PC-3 (cell line): Measurements from ENCODE around the gene MYBPH. TPM values are rescaled to one million over a fixed set of nuclear protein-coding genes. Genes with fewer than 3 reads are reported as not detected.

Experiments
- ATAC-seq: fragments of 200-7000 bp; cut with Tn5 transposase; 2 replicates; pipeline ENCODE4 v1.9.1; 2020; ENCODE audit warnings: mild to moderate bottlenecking, moderate library complexity
- BruUV-seq: library from RNA; stranded (reverse); fragments of 400-500 nt; replicated peaks from 2 replicates; lab custom pipeline; 2021; lab: Mats Ljungman, UMichigan
- CTCF ChIA-PET: fragments of 300-600 bp; sonication (Branson Sonifier 250); formaldehyde crosslinking; loops from one replicate; lab custom pipeline; 2022; ENCODE audit warnings: antibody characterized with exemption; lab: Charles Lee
- POLR2A ChIA-PET: fragments of 300-600 bp; sonication (Branson Sonifier 250); formaldehyde crosslinking; loops from one replicate; lab custom pipeline; 2022; ENCODE audit warnings: antibody characterized with exemption; ENCODE audit not compliant: unreplicated experiment; lab: Charles Lee
- DNase-seq: peaks from one replicate; pipeline ENCODE4 v3.0.0-alpha.2; 2015
- H2AFZ ChIP-seq: fragments of 300-600 bp; sonication (generic); 2 replicates; pipeline ENCODE4 v1.6.0; 2016; ENCODE audit warnings: antibody characterized with exemption, low read length
- H3F3A ChIP-seq: fragments of 300-600 bp; sonication (generic); one replicate; pipeline ENCODE4 v1.6.0; 2017; ENCODE audit warnings: antibody characterized with exemption, low read length, control low read depth, mild to moderate bottlenecking; ENCODE audit not compliant: unreplicated experiment
- H3K27ac ChIP-seq: fragments of 300-600 bp; sonication (generic); 2 replicates; pipeline ENCODE4 v1.5.1; 2016; ENCODE audit warnings: mild to moderate bottlenecking, low read length
- H3K27me3 ChIP-seq: fragments of 300-600 bp; sonication (generic); 2 replicates; pipeline ENCODE4 v1.6.1; 2016; ENCODE audit warnings: low read length, mixed read lengths
- H3K36me3 ChIP-seq: fragments of 300-600 bp; sonication (generic); 2 replicates; pipeline ENCODE4 v1.6.1; 2016; ENCODE audit warnings: low read depth, mixed run types, low read length, mixed read lengths
- H3K4me1 ChIP-seq: fragments of 300-600 bp; sonication (generic); 2 replicates; pipeline ENCODE4 v1.5.1; 2016; ENCODE audit warnings: low read length; ENCODE audit not compliant: insufficient read depth
- H3K4me2 ChIP-seq: fragments of 300-600 bp; sonication (generic); 2 replicates; pipeline ENCODE4 v1.6.0; 2016; ENCODE audit warnings: low read length
- H3K4me3 ChIP-seq: fragments of 300-600 bp; sonication (generic); 2 replicates; pipeline ENCODE4 v1.5.1; 2016; ENCODE audit warnings: mild to moderate bottlenecking, low read length, mixed read lengths
- H3K79me2 ChIP-seq: fragments of 300-600 bp; sonication (generic); 2 replicates; pipeline ENCODE4 v1.6.1; 2017; ENCODE audit warnings: low read length, mixed read lengths
- H3K9ac ChIP-seq: fragments of 300-600 bp; sonication (generic); 2 replicates; pipeline ENCODE4 v1.6.0; 2016; ENCODE audit warnings: mild to moderate bottlenecking, low read length
- H3K9me2 ChIP-seq: fragments of 300-600 bp; sonication (generic); replicated peaks from 2 replicates; pipeline ENCODE4 v1.6.1; 2016; ENCODE audit warnings: mixed run types, low read length, mixed read lengths
- H3K9me3 ChIP-seq: fragments of 300-600 bp; sonication (generic); 2 replicates; pipeline ENCODE4 v1.6.1; 2016; ENCODE audit warnings: low read length, mixed read lengths
- H4K20me1 ChIP-seq: fragments of 300-600 bp; sonication (generic); 2 replicates; pipeline ENCODE4 v1.6.1; 2016; ENCODE audit warnings: low read length, mixed read lengths
- EZH2 ChIP-seq: fragments of 300-600 bp; sonication (generic); IDR thresholded peaks from one replicate; pipeline ENCODE4 v1.6.1; 2017; ENCODE audit warnings: antibody characterized with exemption, mild to moderate bottlenecking, low read length; ENCODE audit not compliant: unreplicated experiment
- EZH2phosphoT487 ChIP-seq: fragments of 300-600 bp; sonication (generic); IDR thresholded peaks from 2 replicates; pipeline ENCODE4 v1.6.1; 2018; ENCODE audit warnings: mild to moderate bottlenecking, antibody characterized with exemption, low read length, borderline replicate concordance
- intact Hi-C: fragments of 100-400 bp; cut with micrococcal nuclease; formaldehyde crosslinking; loops from 2 replicates; pipeline ENCODE4 v1.9.0; 2023
- total RNA-seq: library from RNA; depleted of rRNA; stranded (reverse); fragments of >200 nt; gene quantifications from 2 replicates; pipeline ENCODE4 v1.2.3, GENCODE V29; 2014
- TF ChIP-seq, protein P1 (sequence below): fragments of 300-600 bp; sonication (generic); conservative IDR thresholded peaks from 2 replicates; pipeline ENCODE4 v1.5.1; 2017; ENCODE audit warnings: antibody characterized with exemption, low read depth, mild to moderate bottlenecking, low read length

The MYBPH gene
- total RNA-seq, 1 experiment from 2014 or later = not detected

DNA sequence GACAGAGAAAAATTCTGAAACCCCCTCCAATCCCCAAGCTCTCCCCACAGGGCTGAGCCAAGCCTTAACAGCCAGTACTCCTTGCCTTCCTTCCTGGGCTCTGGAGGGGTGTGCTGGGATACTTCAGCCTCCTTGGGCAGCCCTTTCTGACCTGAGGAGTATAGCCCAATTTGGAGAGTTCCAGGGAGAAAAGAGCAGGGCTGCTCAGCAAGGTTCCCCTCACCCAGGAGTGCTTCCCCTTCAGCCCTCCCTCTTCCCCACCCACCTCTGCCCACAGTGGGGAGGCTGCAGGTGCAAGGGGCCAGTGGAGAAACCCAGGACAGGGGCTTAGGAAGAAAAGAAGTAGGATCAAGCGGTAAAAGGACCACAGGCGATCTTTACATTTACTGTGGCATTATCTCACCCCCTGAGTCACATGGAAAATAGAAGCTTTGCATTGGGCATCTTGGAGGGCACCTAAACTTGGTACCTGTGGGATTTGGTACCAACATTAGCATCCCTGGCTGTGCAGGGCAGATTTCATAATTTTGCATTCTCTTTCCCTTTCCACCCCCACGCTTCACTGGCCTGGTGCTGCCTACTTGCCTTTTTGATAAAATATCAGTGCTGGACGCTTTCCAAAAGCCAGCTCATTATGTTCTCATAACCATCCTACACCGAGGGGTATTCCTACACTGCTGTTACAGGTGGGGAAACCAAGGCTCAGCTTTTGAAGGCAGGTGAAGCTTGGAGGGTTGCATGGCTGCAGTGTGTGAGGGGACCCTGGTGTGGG lies 50.9 kb downstream of the MYBPH start:
- DNase-seq (peak; percentile 68), ATAC-seq (no peak)
- Histone ChIP-seq H3K4me3 (no peak overlapping the region), H3K4me1 (no peaks in the 10 kb centered on the region), H3K9me2 (no peaks in the 10 kb centered on the region), H4K20me1 (no peaks in the 10 kb centered on the region), H3F3A (no peaks in the 10 kb centered on the region), H3K27me3 (peaks cover 61% of the 10 kb centered on the region), H3K9ac (no peak overlapping the region), H3K27ac (no peak overlapping the region), H2AFZ (no peak overlapping the region), H3K36me3 (no peaks in the 10 kb centered on the region), H3K79me2 (no peaks in the 10 kb centered on the region), H3K4me2 (no peak overlapping the region), H3K9me3 (no peaks in the 10 kb centered on the region)
- TF ChIP-seq EZH2 (no peak), EZH2phosphoT487 (no peak)
- TF ChIP-seq, protein P1, sequence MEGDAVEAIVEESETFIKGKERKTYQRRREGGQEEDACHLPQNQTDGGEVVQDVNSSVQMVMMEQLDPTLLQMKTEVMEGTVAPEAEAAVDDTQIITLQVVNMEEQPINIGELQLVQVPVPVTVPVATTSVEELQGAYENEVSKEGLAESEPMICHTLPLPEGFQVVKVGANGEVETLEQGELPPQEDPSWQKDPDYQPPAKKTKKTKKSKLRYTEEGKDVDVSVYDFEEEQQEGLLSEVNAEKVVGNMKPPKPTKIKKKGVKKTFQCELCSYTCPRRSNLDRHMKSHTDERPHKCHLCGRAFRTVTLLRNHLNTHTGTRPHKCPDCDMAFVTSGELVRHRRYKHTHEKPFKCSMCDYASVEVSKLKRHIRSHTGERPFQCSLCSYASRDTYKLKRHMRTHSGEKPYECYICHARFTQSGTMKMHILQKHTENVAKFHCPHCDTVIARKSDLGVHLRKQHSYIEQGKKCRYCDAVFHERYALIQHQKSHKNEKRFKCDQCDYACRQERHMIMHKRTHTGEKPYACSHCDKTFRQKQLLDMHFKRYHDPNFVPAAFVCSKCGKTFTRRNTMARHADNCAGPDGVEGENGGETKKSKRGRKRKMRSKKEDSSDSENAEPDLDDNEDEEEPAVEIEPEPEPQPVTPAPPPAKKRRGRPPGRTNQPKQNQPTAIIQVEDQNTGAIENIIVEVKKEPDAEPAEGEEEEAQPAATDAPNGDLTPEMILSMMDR = no peak
- ChIA-PET CTCF (no interaction called here), POLR2A (no interaction called here)
- intact Hi-C loops = loop anchor here (5.0 kb wide), 1 partner anchor 87 kb away; no protein-coding TSS in a partner anchor
- BruUV-seq = no TSS peak

DNA sequence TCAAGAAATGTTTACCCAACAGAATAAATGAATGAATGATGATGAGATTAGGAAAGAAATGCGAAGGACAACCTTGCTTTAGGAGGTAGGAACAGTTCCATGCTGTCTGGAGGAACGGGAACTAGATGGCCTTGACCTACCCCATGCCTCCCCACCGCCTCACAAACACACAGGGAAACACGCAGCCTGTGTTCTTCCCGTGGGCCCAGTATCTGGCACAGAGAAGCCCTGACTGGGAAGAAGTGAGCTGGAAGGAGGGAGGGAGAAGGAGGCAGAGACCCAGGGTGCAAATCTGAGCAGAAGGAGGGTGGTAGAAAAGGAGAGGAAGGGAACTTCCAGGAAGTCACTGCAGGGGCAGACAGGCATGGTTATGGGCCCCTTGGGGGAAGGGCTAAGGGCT lies 51.6 kb downstream of the MYBPH start:
- H3K9ac ChIP-seq = no peak overlapping the region
- H3F3A ChIP-seq = no peaks in the 10 kb centered on the region
- intact Hi-C loops = no loop called here
- H3K27me3 ChIP-seq = peaks cover 64% of the 10 kb centered on the region
- ChIA-PET CTCF (no interaction called here), POLR2A (no interaction called here)
- BruUV-seq = no TSS peak
- H3K4me3 ChIP-seq = no peak overlapping the region
- no peaks in the 10 kb centered on the region for H4K20me1 ChIP-seq
- H3K4me2 ChIP-seq = no peak overlapping the region
- no peak overlapping the region for H2AFZ ChIP-seq
- DNase-seq (no peak), ATAC-seq (no peak)
- H3K79me2 ChIP-seq = no peaks in the 10 kb centered on the region
- H3K9me3 ChIP-seq = no peaks in the 10 kb centered on the region
- no peak overlapping the region for H3K27ac ChIP-seq
- no peaks in the 10 kb centered on the region for H3K4me1 ChIP-seq
- no peaks in the 10 kb centered on the region for H3K36me3 ChIP-seq
- H3K9me2 ChIP-seq = no peaks in the 10 kb centered on the region
- TF ChIP-seq, protein P1 = no peak
- no peak for TF ChIP-seq EZH2
- no peak for TF ChIP-seq EZH2phosphoT487

DNA sequence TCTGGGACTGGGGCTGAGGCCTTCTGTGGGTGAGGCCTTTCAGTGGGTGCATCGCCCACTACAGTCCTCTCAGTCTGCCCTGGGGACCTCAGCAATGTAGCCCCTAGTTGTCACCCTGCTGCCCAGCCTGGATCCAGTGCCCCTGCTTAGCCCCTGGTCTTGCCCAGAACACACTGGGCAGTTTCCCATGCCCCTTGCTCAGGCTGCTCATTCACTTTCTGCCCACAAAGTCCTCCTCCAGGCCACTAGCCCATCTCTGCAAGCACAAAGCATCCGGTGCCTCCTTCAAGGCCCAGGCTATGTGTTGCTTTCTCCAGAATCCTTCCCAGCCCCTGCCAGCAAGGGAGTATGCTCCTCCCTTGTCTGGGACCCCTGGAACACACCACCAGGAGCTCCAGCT lies 53.5 kb downstream of the MYBPH start:
- Histone ChIP-seq H3K36me3 (no peaks in the 10 kb centered on the region), H4K20me1 (no peaks in the 10 kb centered on the region), H3F3A (no peaks in the 10 kb centered on the region), H3K9me2 (no peaks in the 10 kb centered on the region), H3K4me3 (no peak overlapping the region), H3K9ac (no peak overlapping the region), H2AFZ (no peak overlapping the region), H3K9me3 (no peaks in the 10 kb centered on the region), H3K27me3 (peaks cover 48% of the 10 kb centered on the region), H3K4me1 (no peaks in the 10 kb centered on the region), H3K79me2 (no peaks in the 10 kb centered on the region), H3K27ac (no peak overlapping the region), H3K4me2 (no peak overlapping the region)
- intact Hi-C loops = no loop called here
- DNase-seq = no peak
- ChIA-PET CTCF (no interaction called here), POLR2A (no interaction called here)
- no peak for TF ChIP-seq EZH2
- TF ChIP-seq, protein P1 = no peak
- no peak for TF ChIP-seq EZH2phosphoT487
- no TSS peak for BruUV-seq
- ATAC-seq = no peak
